Measurements from ENCODE around the gene SPNS1.

DNA sequence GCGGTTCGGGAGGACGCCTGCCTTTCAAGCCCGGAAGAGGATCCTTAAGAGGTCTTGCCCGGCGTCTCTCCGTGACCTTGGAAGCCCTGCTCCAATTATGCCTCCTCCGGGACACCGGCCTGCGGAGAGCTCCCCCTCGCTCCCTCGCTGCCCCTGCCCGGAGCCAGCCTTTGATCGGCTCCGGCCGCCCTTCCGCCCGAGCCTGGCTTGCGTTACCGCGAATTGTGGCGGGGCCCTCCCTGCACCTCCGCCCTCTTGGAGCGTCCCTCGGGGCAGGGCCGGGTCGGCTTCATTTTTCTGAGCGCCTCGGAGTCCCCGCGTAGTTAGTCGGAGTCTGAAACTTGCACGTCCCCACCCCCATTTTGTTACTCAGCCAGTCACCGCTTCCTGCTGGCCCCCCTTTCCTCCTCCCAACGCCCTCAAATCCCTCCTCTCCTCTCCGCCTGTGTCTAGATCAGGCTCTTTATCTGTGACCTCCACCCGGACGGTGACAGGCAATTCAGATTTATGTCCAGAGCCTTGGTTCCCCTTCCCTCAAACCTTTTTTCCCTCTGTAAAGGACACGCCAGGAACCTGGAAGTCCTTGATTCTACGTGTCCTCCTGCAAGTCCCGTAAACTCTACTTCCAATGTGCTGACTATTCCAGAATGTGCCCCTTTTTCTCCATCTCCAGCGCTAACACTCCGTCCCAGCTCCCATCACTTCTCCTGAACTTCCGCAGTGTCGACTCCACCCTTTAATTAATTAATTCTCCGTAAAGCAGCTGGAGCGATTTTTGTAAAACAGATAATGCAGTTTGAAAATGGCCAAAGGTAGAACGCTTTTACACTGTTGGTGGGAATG lies 49.0 kb upstream of the SPNS1 start:
- no peak for TF ChIP-seq CTCF (IDR thresholded peaks at IDR 0.05)
- no peak for TF ChIP-seq POLR2A (IDR thresholded peaks at IDR 0.05)
